Liver (tissue), 9 donors: ENCODE measurements around the gene AFAP1. TPM values are rescaled to one million over a fixed set of nuclear protein-coding genes. Genes with fewer than 3 reads are reported as not detected.

Source experiments
- DNase-seq: peaks from one replicate; pipeline ENCODE4 v3.0.0-alpha.2; 2017; ENCODE audit warnings: low spot score
- H3K27ac ChIP-seq, 2 donors: one replicate each; pipeline ENCODE4 v1.7.0; 2013; ENCODE audit warnings: inconsistent platforms in 2 of 2, low read length in 2 of 2, control low read depth in 1 of 2, low read depth in 1 of 2, mild to moderate bottlenecking in 1 of 2
- H3K27me3 ChIP-seq, 4 donors: one replicate each; pipeline versions ENCODE4 v1.6.1 to v1.7.0; 2013; ENCODE audit warnings: low read length in 3 of 4, inconsistent platforms in 1 of 4, mild to moderate bottlenecking in 1 of 4, moderate library complexity in 1 of 4; ENCODE audit not compliant: control insufficient read depth in 4 of 4, insufficient read depth in 4 of 4
- H3K36me3 ChIP-seq, 4 donors: one replicate each; pipeline versions ENCODE4 v1.6.1 to v1.7.0; 2013; ENCODE audit warnings: low read length in 3 of 4, mild to moderate bottlenecking in 3 of 4, low read depth in 1 of 4, moderate library complexity in 1 of 4; ENCODE audit not compliant: control insufficient read depth in 4 of 4, insufficient read depth in 3 of 4
- H3K4me1 ChIP-seq, 4 donors: one replicate each; pipeline versions ENCODE4 v1.6.1 to v1.7.0; 2013; ENCODE audit warnings: low read length in 3 of 4, mild to moderate bottlenecking in 3 of 4, moderate library complexity in 1 of 4; ENCODE audit not compliant: control insufficient read depth in 4 of 4, insufficient read depth in 4 of 4
- H3K4me3 ChIP-seq, 3 donors: one replicate each; pipeline versions ENCODE4 v1.6.1 to v1.7.0; 2013; ENCODE audit warnings: low read length in 3 of 3, control low read depth in 1 of 3, low read depth in 1 of 3, mild to moderate bottlenecking in 1 of 3
- H3K9ac ChIP-seq, 2 donors: one replicate each; pipeline ENCODE4 v1.7.0; 2013; ENCODE audit warnings: low read length in 2 of 2, mild to moderate bottlenecking in 2 of 2, moderate library complexity in 2 of 2, control low read depth in 1 of 2, low read depth in 1 of 2
- H3K9me3 ChIP-seq, 4 donors: one replicate each; pipeline versions ENCODE4 v1.6.1 to v1.7.0; 2013; ENCODE audit warnings: low read length in 3 of 4; ENCODE audit not compliant: control insufficient read depth in 4 of 4
- ATF3 ChIP-seq: IDR thresholded peaks from 2 replicates; pipeline ENCODE4 v1.6.1; 2016; ENCODE audit warnings: antibody characterized with exemption
- CTCF ChIP-seq: fragments of 150-350 bp; IDR thresholded peaks from 2 replicates; pipeline ENCODE4 v1.5.1; 2017; ENCODE audit warnings: improper control_type of control experiment, low read depth, low read length; ENCODE audit not compliant: missing input control
- EGR1 ChIP-seq, 2 donors: IDR thresholded peaks; 2 replicates each; pipeline ENCODE4 v1.6.1; 2016 to 2018; ENCODE audit warnings: antibody characterized with exemption in 2 of 2, low read depth in 2 of 2
- FOXA2 ChIP-seq: IDR thresholded peaks from 2 replicates; pipeline ENCODE4 v1.6.1; 2016; ENCODE audit warnings: antibody characterized with exemption
- GABPA ChIP-seq, 2 donors: IDR thresholded peaks in 1 of 2; conservative IDR thresholded peaks in 1 of 2; 2 replicates each; pipeline ENCODE4 v1.6.1; 2016; ENCODE audit warnings: antibody characterized with exemption in 2 of 2, mild to moderate bottlenecking in 1 of 2, moderate library complexity in 1 of 2
- HNF4G ChIP-seq: IDR thresholded peaks from 2 replicates; pipeline ENCODE4 v1.6.1; 2016; ENCODE audit warnings: antibody characterized with exemption
- JUND ChIP-seq, 2 donors: IDR thresholded peaks; 2 replicates each; pipeline ENCODE4 v1.6.1; 2016; ENCODE audit warnings: antibody characterized with exemption in 2 of 2
- NR2F2 ChIP-seq: IDR thresholded peaks from 2 replicates; pipeline ENCODE4 v1.6.1; 2016; ENCODE audit warnings: antibody characterized with exemption
- RAD21 ChIP-seq, 2 donors: IDR thresholded peaks; 2 replicates each; pipeline ENCODE4 v1.6.1; 2016; ENCODE audit warnings: antibody characterized with exemption in 2 of 2, mild to moderate bottlenecking in 2 of 2
- REST ChIP-seq: IDR thresholded peaks from 2 replicates; pipeline ENCODE4 v1.6.1; 2016; ENCODE audit warnings: antibody characterized with exemption, mild to moderate bottlenecking
- SP1 ChIP-seq: IDR thresholded peaks from 2 replicates; pipeline ENCODE4 v1.6.1; 2018; ENCODE audit warnings: antibody characterized with exemption, mild to moderate bottlenecking
- YY1 ChIP-seq: IDR thresholded peaks from 2 replicates; pipeline ENCODE4 v1.6.1; 2016; ENCODE audit warnings: antibody characterized with exemption, mild to moderate bottlenecking
- WGBS: extraction: QIAGEN DNeasy Blood & Tissue Kit; methylation state at CpG from one replicate; pipeline ENCODE4 v1.1.7; 2013; 5-methylcytosine and 5-hydroxymethylcytosine counted together
- polyA plus RNA-seq, 2 donors: library from polyadenylated mRNA; stranded (reverse) in 1 of 2; unstranded in 1 of 2; fragments of 200-250 nt in 1 of 2; fragments of >200 nt in 1 of 2; fragmentation: Nextera tagmentation in 1 of 2; extraction: Ambion mirVana in 1 of 2; gene quantifications; one replicate each; pipeline versions ENCODE4 v1.2.1 to v1.2.3, GENCODE V29; 2013 to 2015
- total RNA-seq, 2 donors: library from RNA; depleted of rRNA; stranded (reverse); fragments of >200 nt; gene quantifications; one replicate each; pipeline ENCODE4 v1.2.3, GENCODE V29; 2014
- donor health status: healthy.
- donor health status: healthy.
- donor health status: healthy.
- donor health status: healthy.
- donor health status: healthy.

Gene AFAP1
- total and polyA plus RNA-seq, 4 donors: 0.40 to 3.2 (median 1.6) TPM

GRCh38 chr4:7711307-7711963 lies 228.2 kb downstream of the AFAP1 start:
- Histone ChIP-seq H3K4me3 (no peak overlapping the region), H3K9me3 (peaks cover 0 to 5% (median 2%) of the 10 kb centered on the region in 4 donors), H3K4me1 (no peaks in the 10 kb centered on the region), H3K27me3 (no peaks in the 10 kb centered on the region), H3K36me3 (no peaks in the 10 kb centered on the region), H3K27ac (no peak overlapping the region), H3K9ac (no peak overlapping the region)
- no peak for TF ChIP-seq ATF3
- TF ChIP-seq GABPA (IDR thresholded peaks at IDR 0.05 in 1 of 2, conservative IDR thresholded peaks at IDR 0.05 in 1 of 2): no peak
- no peak for TF ChIP-seq HNF4G
- TF ChIP-seq NR2F2: no peak
- DNase-seq: no peak
- WGBS: 94% methylated on average over 10 of the region's 10 CpGs

- 96% methylated on average over 21 of the region's 21 CpGs for WGBS
- Histone ChIP-seq H3K4me3 (no peak overlapping the region), H3K9me3 (peaks cover 0 to 5% (median 2%) of the 10 kb centered on the region in 4 donors), H3K9ac (no peak overlapping the region), H3K27me3 (no peaks in the 10 kb centered on the region), H3K27ac (no peak overlapping the region), H3K4me1 (no peaks in the 10 kb centered on the region), H3K36me3 (no peaks in the 10 kb centered on the region)
- DNase-seq: no peak
- TF ChIP-seq EGR1 (IDR thresholded peaks at IDR 0.05; ENCODE audit: low read depth in 2 of 2) (no peak), REST (no peak), FOXA2 (no peak), YY1 (no peak), CTCF (no peak), GABPA (IDR thresholded peaks at IDR 0.05 in 1 of 2, conservative IDR thresholded peaks at IDR 0.05 in 1 of 2) (no peak), JUND (IDR thresholded peaks at IDR 0.05) (no peak), RAD21 (IDR thresholded peaks at IDR 0.05) (no peak), SP1 (no peak)
Observed at GRCh38 chr4:7710576-7711306, 228.9 kb downstream of the AFAP1 start.
